ENCODE data around the gene TEC. TPM values are rescaled to one million over a fixed set of nuclear protein-coding genes. Genes with fewer than 3 reads are reported as not detected.
A peak's percentile ranks its signal among the peaks of the same experiment; 100 is the strongest.
"Not testable (repeated sequence)": the region's sequence is repeated elsewhere in the genome, so short reads cannot be mapped to it uniquely, and the experiment has no call there.

Gene TEC
- total RNA-seq, result 10 to 100 TPM in 2 of 7 donors, 1 to 10 TPM in 5; 5.9 to 15.3 (median 8.1) TPM
- polyA plus RNA-seq, result 1 to 10 TPM; 1.9 to 2.3 (median 2.0) TPM
- long read RNA-seq, donor 1, result 0 reads
- long read RNA-seq, donor 2, result 0 reads

DNA sequence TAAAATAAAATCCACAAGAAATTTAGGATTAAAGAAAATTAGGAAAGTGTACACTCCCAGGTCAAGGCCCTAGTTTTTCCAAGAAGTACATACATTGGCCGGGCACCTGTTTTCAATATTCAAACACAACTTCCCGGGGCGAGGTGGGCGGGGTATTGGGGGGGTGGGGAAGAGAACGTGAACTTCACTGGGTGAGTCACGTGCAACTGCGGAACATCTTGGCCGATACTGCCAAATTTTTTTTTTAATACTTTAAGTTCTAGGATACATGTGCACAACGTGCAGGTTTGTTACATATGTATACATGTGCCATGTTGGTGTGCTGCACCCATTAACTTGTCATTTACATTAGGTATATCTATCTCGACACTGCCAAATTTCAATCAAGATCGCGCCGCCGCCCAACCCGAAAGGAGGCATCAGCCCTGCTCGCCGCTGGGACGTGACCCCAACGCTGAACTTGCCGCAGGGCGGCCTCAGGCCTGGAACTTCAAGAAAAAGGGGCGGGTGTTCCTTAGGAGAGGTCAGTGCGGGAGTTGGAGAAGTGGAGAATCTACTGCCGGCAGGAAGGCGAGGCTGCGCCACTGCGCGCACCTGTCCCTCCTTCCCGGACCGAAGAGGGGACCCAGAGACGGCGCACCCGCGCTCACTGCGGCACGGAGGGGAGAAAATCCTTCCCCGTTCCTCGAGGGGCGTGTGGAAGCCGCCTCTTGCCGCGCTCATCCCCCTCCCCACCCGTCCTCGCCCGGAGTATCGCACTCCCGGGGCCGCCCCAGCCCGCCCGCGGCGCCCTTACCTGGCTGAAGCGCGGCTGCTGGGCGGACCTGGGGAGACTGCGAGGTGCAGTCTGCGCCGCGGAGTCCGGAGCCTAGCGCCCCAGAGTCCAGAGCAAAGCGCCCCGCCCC, at the start of gene TEC:
TSS of gene TEC (minus strand) at position 883 of the 905 bp plus-strand sequence. CDS start 41,224 bp downstream, outside the sequence.
- Histone ChIP-seq H3K4me1 (peaks cover 0 to 42% (median 15%) of the 10 kb centered on the region in 6 donors), H3K27ac (peak within 1 kb of the TSS; percentile 79 to 94 (median 90)), H3K9me3 (no peaks in the 10 kb centered on the region), H3K4me3 (peak within 1 kb of the TSS; percentile 43 to 92 (median 86)), H3K36me3 (no peaks in the 10 kb centered on the region), H3K27me3 (replicated peaks in 1 of 7) (no peaks in the 10 kb centered on the region)
- TF ChIP-seq POLR2AphosphoS5 (IDR thresholded peaks at IDR 0.05) (peak; percentile 83 to 90 (median 88)), POLR2A (IDR thresholded peaks at IDR 0.05) (peak in 2 of 3 donors; percentile 59 to 66)
- TF ChIP-seq, protein P1, sequence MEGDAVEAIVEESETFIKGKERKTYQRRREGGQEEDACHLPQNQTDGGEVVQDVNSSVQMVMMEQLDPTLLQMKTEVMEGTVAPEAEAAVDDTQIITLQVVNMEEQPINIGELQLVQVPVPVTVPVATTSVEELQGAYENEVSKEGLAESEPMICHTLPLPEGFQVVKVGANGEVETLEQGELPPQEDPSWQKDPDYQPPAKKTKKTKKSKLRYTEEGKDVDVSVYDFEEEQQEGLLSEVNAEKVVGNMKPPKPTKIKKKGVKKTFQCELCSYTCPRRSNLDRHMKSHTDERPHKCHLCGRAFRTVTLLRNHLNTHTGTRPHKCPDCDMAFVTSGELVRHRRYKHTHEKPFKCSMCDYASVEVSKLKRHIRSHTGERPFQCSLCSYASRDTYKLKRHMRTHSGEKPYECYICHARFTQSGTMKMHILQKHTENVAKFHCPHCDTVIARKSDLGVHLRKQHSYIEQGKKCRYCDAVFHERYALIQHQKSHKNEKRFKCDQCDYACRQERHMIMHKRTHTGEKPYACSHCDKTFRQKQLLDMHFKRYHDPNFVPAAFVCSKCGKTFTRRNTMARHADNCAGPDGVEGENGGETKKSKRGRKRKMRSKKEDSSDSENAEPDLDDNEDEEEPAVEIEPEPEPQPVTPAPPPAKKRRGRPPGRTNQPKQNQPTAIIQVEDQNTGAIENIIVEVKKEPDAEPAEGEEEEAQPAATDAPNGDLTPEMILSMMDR (IDR thresholded peaks at IDR 0.05 in 8 of 11, conservative IDR thresholded peaks at IDR 0.05 in 3 of 11), result no peak
- intact Hi-C loops (cut with DNase I; ENCODE audit: low total_unique reads), result no loop called here
- WGBS, 5 donors, result 1 to 2% (median 1%) methylated on average over 46 to 63 of the region's 63 CpGs
- no peak for DNase-seq

DNA sequence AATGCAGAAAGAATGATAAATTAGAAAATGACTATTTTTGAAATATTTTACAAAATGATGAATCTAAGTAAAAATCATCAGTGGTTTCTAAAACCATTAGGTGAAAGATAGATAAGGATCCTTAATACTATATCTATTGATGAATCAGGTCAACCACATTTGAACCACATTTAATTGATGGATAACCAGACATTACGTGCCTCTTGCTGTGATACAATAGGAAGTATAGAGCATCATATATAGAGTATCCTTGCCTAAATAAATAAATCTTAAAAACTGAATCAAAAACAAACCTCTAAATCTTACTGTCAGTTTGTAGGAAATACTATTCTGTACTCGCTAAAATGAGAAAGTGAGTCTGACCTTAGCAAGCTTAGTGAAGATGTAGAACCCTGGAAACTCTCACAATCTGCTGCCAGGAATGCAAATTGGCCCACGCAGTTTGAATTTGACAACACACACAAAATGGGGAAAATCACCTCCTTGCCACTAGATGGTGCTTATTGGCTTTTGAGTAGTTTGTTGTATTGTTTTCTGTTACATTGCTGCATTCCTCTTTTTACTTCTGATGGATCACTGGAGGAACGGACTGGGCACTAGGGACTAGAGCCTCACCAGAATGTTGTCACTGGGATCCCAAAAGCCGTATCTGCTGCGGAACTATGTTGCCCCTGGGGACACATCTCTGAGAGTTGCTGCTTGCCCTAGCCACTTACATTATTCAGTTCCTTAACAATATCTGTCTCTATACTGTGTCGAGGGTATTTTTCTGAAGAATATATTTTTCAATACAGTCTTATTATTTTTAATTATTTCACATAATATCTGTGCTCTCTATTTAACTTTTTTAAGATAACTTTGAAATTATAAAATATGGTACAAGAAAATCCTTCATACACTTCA, 46.3 kb upstream of the TEC start:
- H3K4me1 ChIP-seq, result no peaks in the 10 kb centered on the region
- DNase-seq, result no peak
- H3K27me3 ChIP-seq (replicated peaks in 1 of 7), result no peaks in the 10 kb centered on the region
- no peak overlapping the region for H3K4me3 ChIP-seq
- no peaks in the 10 kb centered on the region for H3K36me3 ChIP-seq
- intact Hi-C loops (cut with DNase I; ENCODE audit: low total_unique reads), result no loop called here
- TF ChIP-seq POLR2AphosphoS5 (IDR thresholded peaks at IDR 0.05), result no peak
- TF ChIP-seq, protein P1 (IDR thresholded peaks at IDR 0.05 in 8 of 11, conservative IDR thresholded peaks at IDR 0.05 in 3 of 11), result peak in 10 of 11 experiments; percentile 15 to 61 (median 58)
- no peak overlapping the region for H3K27ac ChIP-seq
- no peaks in the 10 kb centered on the region for H3K9me3 ChIP-seq
- 38 to 61% (median 47%) methylated on average over 7 of the region's 7 CpGs for WGBS, 5 donors

GRCh38 chr4:48314746-48315145, 45.1 kb upstream of the TEC start:
- intact Hi-C loops (cut with DNase I; ENCODE audit: low total_unique reads); H3K27me3 ChIP-seq (replicated peaks in 1 of 7); H3K9me3 ChIP-seq: not testable (repeated sequence)

GRCh38 chr4:48311896-48312295, 42.3 kb upstream of the TEC start:
- no peaks in the 10 kb centered on the region for H3K27me3 ChIP-seq (replicated peaks in 1 of 7)
- TF ChIP-seq, protein P1 (IDR thresholded peaks at IDR 0.05 in 8 of 11, conservative IDR thresholded peaks at IDR 0.05 in 3 of 11), result no peak
- TF ChIP-seq POLR2AphosphoS5 (IDR thresholded peaks at IDR 0.05), result no peak
- no peak for TF ChIP-seq POLR2A (IDR thresholded peaks at IDR 0.05)
- H3K4me3 ChIP-seq, result no peak overlapping the region
- H3K27ac ChIP-seq, result no peak overlapping the region
- DNase-seq, result no peak
- intact Hi-C loops (cut with DNase I; ENCODE audit: low total_unique reads), result no loop called here
- WGBS, 5 donors, result 84 to 96% (median 87%) methylated on average over 3 of the region's 3 CpGs
- H3K36me3 ChIP-seq, result no peaks in the 10 kb centered on the region
- H3K4me1 ChIP-seq, result no peaks in the 10 kb centered on the region
- no peaks in the 10 kb centered on the region for H3K9me3 ChIP-seq

More at GRCh38 chr4:48314746-48315145, 45.1 kb upstream of the TEC start:
- H3K4me1 ChIP-seq, H3K4me3 ChIP-seq, DNase-seq, H3K36me3 ChIP-seq, H3K27ac ChIP-seq: not testable (repeated sequence)

Data from spleen (tissue), 13 donors.